Measurements from ENCODE around the gene EFNA5. TPM values are rescaled to one million over a fixed set of nuclear protein-coding genes. Genes with fewer than 3 reads are reported as not detected.

EFNA5 gene
- polyA plus RNA-seq, 1 donor (not counting 4 experiments of a cell fraction or from before 2014, with no cell fraction given) = 4.8 TPM

GRCh38 chr5:107539726-107540330 is 130.9 kb downstream of the EFNA5 start:
- H3K27me3 ChIP-seq (ENCODE audit: control insufficient read depth, extremely low read depth, insufficient read depth, low read length) = no peaks in the 10 kb centered on the region
- H3K4me3 ChIP-seq (ENCODE audit: control insufficient read depth in 2 of 3, extremely low read depth in 1 of 3, insufficient read depth in 2 of 3, low read depth in 1 of 3, low read length in 3 of 3) = no peak overlapping the region
- H2AFZ ChIP-seq (ENCODE audit: control insufficient read depth, low read length) = no peak overlapping the region
- H3K9me1 ChIP-seq (ENCODE audit: control insufficient read depth, extremely low read depth, insufficient read depth, low read length) = no peaks in the 10 kb centered on the region
- no peaks in the 10 kb centered on the region for H4K20me1 ChIP-seq (ENCODE audit: control insufficient read depth, extremely low read depth, insufficient read depth, low read length)
- peaks cover 6% of the 10 kb centered on the region for H3K79me2 ChIP-seq (ENCODE audit: control insufficient read depth, insufficient read depth, low read length)
- H3K9me3 ChIP-seq (ENCODE audit: control insufficient read depth, low read depth, low read length) = no peaks in the 10 kb centered on the region
- FAIRE-seq (no peak), DNase-seq (ENCODE audit: low read depth, low spot score) (no peak)
- H3K4me2 ChIP-seq (ENCODE audit: control insufficient read depth, extremely low read depth, insufficient read depth, low read depth, low read length) = no peak overlapping the region
- no peak overlapping the region for H3K9ac ChIP-seq (ENCODE audit: control insufficient read depth, extremely low read depth, insufficient read depth, low read length)
- peaks cover 26% of the 10 kb centered on the region for H3K4me1 ChIP-seq (ENCODE audit: control insufficient read depth, extremely low read depth, insufficient read depth, low read length)
- H3K27ac ChIP-seq (ENCODE audit: control insufficient read depth, insufficient read depth, low read length) = no peak overlapping the region
- TF ChIP-seq CTCF (optimal IDR thresholded peaks at IDR 0.05 in 1 of 3, IDR thresholded peaks at IDR 0.05 in 1 of 3, conservative IDR thresholded peaks at IDR 0.05 in 1 of 3; ENCODE audit: extremely low read depth in 1 of 3, insufficient read depth in 2 of 3, low read length in 3 of 3) = no peak
- TF ChIP-seq EZH2 (IDR thresholded peaks at IDR 0.05; ENCODE audit: low read length) = no peak
- H3K36me3 ChIP-seq (ENCODE audit: control insufficient read depth in 2 of 2, extremely low read depth in 1 of 2, insufficient read depth in 2 of 2, low read length in 2 of 2) = no peaks in the 10 kb centered on the region
- dilution Hi-C loops (cut with MboI; ENCODE audit: extremely low pct_ligation_motif_present, low sequenced_read_pairs) = no loop called here

- H3K4me2 ChIP-seq (ENCODE audit: control insufficient read depth, extremely low read depth, insufficient read depth, low read depth, low read length) = no peak overlapping the region
These were observed 131.8 kb downstream of the EFNA5 start for GRCh38 chr5:107538805-107539445.

More at GRCh38 chr5:107538805-107539445, 131.8 kb downstream of the EFNA5 start:
- Histone ChIP-seq H3K27me3 (ENCODE audit: control insufficient read depth, extremely low read depth, insufficient read depth, low read length) (no peaks in the 10 kb centered on the region), H3K9me3 (ENCODE audit: control insufficient read depth, low read depth, low read length) (no peaks in the 10 kb centered on the region), H4K20me1 (ENCODE audit: control insufficient read depth, extremely low read depth, insufficient read depth, low read length) (no peaks in the 10 kb centered on the region), H3K4me3 (ENCODE audit: control insufficient read depth in 2 of 3, extremely low read depth in 1 of 3, insufficient read depth in 2 of 3, low read depth in 1 of 3, low read length in 3 of 3) (no peak overlapping the region), H2AFZ (ENCODE audit: control insufficient read depth, low read length) (no peak overlapping the region), H3K27ac (ENCODE audit: control insufficient read depth, insufficient read depth, low read length) (no peak overlapping the region), H3K9ac (ENCODE audit: control insufficient read depth, extremely low read depth, insufficient read depth, low read length) (no peak overlapping the region), H3K9me1 (ENCODE audit: control insufficient read depth, extremely low read depth, insufficient read depth, low read length) (no peaks in the 10 kb centered on the region), H3K36me3 (ENCODE audit: control insufficient read depth in 2 of 2, extremely low read depth in 1 of 2, insufficient read depth in 2 of 2, low read length in 2 of 2) (no peaks in the 10 kb centered on the region), H3K79me2 (ENCODE audit: control insufficient read depth, insufficient read depth, low read length) (peaks cover 5% of the 10 kb centered on the region), H3K4me1 (ENCODE audit: control insufficient read depth, extremely low read depth, insufficient read depth, low read length) (peaks cover 26% of the 10 kb centered on the region)
- no peak for FAIRE-seq
- dilution Hi-C loops (cut with MboI; ENCODE audit: extremely low pct_ligation_motif_present, low sequenced_read_pairs) = no loop called here
- TF ChIP-seq CTCF (optimal IDR thresholded peaks at IDR 0.05 in 1 of 3, IDR thresholded peaks at IDR 0.05 in 1 of 3, conservative IDR thresholded peaks at IDR 0.05 in 1 of 3; ENCODE audit: extremely low read depth in 1 of 3, insufficient read depth in 2 of 3, low read length in 3 of 3) (no peak), EZH2 (IDR thresholded peaks at IDR 0.05; ENCODE audit: low read length) (no peak)
- DNase-seq (ENCODE audit: low read depth, low spot score) = no peak

Measured in keratinocyte (primary cell).